ENCODE data around the gene DYNLT1.
"Not testable (repeated sequence)": the region's sequence is repeated elsewhere in the genome, so short reads cannot be mapped to it uniquely, and the experiment has no call there.

Gene DYNLT1

GRCh38 chr6:158644231-158645063, at the start of gene DYNLT1:
Gene DYNLT1 (minus strand): TSS chr6:158644743. CDS start chr6:158644708, 35 bp downstream.
- DNase-seq, result peak; percentile 99

DNA sequence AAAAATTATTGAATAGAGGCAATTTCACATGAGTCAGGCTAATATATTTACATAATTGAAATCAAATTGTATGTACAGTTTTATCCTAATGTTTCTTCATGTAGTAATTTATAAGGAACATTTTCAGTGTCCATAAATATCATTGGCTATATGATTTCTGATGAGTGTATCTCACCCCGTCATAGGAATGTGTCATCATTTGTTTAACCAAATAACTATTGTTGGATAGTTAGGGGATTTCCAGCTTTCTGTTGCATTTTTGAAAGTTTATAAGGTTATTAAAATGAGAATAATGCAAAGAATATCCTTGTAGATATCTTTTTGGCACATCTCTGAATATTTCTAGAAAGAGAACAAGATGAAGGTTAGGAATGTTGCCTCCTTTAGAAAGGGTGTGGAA, 44.3 kb upstream of the DYNLT1 start:
- DNase-seq, result no peak

- DNase-seq, result no peak
Observed at GRCh38 chr6:158687506-158687905, 43.0 kb upstream of the DYNLT1 start.

DNA sequence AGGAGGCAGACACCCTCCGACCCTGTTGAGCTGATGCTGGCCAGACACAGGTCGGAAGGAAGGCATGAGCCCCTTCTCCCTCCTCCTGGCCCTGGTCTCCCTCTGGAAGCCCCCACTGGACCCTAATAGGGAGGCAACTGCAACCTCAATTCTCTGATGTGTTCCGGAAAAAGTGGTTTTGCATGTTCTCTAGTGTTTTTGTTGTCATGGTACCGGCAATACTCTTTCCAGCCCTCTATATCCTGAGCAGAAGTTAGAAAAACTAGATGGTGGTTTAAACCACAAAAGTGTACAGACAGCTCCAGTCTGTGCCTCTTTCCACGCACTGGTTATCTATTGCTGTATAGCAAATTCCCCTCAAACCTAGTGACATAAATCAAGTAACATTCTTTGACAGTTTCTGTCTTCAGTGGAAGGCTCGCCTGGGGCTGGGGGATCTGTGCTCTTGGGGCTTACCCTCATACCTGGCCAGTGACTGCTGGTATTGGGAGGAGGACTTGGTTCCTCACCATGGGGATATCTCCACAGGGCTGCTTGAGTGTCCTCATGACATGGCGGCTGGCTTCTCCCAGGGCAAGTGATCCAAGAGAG, 42.3 kb upstream of the DYNLT1 start:
- no peak for DNase-seq

DNA sequence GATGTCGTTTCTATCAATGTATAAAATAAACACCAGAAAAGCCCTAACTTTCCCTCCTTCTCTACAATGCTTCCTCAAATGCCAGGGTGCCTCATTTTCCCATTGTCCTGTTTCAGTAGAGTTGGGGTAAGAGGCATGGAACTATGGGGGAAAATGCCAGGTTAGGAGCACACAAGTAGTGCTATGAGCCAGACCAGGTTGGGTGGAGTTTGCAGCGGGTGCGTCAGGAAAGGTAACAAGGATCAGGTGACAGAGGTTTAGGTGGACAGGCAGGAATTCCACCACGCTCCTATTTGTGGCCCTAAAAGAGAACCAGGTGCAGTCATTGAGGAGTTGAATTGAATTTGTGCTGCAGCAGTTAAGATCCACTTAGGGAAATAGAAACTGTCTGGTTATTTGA, 41.8 kb upstream of the DYNLT1 start:
- DNase-seq, result no peak

- DNase-seq, result no peak
Observed at GRCh38 chr6:158684745-158685324, 40.3 kb upstream of the DYNLT1 start.

DNA sequence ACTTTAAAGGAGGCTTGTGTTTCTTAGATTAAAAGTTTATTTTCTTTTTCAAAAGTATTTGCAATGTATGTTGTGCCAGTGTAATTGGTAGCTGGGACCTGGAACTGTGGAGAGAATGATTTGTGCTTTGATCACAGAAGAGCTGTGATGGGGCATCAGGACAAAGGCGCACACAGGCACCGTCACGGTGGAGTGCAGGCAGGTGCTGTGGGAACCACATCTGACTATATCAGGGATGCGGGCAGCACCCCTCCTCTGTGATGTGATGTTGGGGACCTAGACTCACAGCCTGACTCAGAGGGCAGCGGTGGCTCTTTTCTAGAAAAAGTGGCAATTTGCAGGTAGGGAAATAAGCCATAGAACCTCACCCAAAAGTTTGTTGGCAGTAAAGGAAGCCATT, 39.8 kb upstream of the DYNLT1 start:
- no peak for DNase-seq

GRCh38 chr6:158680481-158680880, 35.9 kb upstream of the DYNLT1 start:
- DNase-seq, result no peak

DNA sequence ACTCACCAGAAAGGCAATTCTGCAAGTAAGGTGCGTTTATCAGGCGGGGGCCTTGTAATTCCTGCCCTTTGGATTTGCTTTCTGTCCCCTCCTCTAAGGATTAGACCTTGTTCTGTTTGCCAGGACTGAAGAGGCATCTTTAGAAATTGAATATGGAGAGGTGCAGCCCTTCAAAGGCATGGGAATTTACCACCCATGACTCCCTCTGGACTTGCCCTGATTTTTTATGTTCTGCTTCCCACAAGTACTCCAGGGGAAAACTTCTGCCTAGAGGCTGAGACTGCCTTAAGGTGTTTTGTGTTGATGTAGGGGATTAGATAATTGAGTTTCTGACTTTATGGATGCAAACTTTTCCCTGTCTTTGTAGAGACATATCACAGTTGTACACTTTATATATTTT, 35.5 kb upstream of the DYNLT1 start:
- DNase-seq, result no peak

DNA sequence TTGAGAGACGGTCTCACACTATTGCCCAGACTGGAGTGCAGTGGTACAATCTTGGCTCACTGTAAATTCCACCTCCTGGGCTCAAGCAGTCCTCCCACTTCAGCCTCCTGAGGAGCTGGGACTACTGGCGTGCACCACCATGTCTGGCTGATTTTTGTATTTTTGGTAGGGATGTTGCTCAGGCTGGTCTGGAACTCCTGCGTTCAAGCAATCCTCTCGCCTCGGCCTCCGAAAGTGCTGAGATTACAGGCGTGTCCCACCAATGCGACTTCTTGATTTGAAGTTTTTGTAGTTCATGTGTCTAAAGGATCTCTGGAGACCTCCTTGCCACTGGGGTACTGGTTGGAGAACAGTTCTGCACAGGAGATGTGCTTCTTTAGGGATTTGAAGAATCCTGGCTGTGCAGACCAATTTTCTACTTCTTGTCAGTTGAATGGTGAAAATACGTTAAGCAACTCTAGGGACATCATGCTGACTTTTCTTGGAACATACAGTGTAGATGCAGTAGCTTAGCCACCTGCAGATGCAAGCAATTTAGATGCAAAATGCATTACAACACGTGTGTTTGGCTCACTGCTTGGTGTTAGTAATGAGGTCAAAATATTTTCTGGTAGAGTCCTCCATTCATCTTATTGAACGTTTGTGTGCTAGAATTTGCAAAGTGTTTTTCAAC, 33.5 kb upstream of the DYNLT1 start:
- peak; percentile 25 for DNase-seq

- DNase-seq, result not testable (repeated sequence)
Observed at GRCh38 chr6:158677094-158677493, 32.6 kb upstream of the DYNLT1 start.

GRCh38 chr6:158674342-158675131, 30.0 kb upstream of the DYNLT1 start:
- no peak for DNase-seq

GRCh38 chr6:158672726-158673125, 28.2 kb upstream of the DYNLT1 start:
- DNase-seq, result no peak

DNA sequence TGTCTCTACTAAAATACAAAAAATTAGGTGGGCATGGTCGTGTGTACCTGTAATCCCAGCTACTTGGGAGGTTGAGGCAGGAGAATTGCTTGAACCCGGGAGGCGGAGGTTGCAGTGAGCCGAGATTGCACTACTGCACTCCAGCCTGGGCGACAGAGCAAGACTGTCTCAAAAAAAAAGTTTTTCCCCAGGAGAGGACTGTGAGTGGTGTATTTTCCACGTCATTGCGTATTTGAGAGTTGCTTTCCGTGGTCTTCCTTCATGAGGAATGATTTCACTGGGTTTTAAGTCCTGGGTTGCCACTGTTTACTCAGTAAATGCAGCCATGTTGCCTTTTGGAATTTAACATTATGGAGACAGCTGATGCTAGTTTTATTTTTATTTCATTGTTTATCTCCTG, 27.6 kb upstream of the DYNLT1 start:
- DNase-seq, result not testable (repeated sequence)

GRCh38 chr6:158669145-158670035, 24.8 kb upstream of the DYNLT1 start:
- DNase-seq, result peak; percentile 75

DNA sequence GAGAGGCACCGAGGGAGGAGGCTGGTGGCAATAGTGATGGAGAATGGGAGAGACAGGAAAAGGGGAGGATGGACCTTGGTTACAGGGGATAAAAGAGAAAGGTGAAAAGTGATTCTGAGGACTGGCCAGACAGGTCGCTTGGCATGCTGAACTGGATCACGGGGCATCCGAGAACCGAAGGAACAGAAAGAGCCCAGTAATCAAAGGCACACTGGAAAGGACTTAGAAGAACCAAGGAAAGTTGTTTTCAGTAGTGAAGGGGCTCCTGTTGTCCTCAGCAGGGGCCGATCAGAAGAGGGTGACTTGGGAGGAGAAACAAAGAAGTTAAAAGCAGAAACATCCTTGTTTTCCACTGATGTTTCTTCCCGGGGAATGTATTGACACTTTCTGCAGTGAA, 24.2 kb upstream of the DYNLT1 start:
- DNase-seq, result peak; percentile 63

- DNase-seq, result no peak
Observed at GRCh38 chr6:158667360-158667981, 22.9 kb upstream of the DYNLT1 start.

DNA sequence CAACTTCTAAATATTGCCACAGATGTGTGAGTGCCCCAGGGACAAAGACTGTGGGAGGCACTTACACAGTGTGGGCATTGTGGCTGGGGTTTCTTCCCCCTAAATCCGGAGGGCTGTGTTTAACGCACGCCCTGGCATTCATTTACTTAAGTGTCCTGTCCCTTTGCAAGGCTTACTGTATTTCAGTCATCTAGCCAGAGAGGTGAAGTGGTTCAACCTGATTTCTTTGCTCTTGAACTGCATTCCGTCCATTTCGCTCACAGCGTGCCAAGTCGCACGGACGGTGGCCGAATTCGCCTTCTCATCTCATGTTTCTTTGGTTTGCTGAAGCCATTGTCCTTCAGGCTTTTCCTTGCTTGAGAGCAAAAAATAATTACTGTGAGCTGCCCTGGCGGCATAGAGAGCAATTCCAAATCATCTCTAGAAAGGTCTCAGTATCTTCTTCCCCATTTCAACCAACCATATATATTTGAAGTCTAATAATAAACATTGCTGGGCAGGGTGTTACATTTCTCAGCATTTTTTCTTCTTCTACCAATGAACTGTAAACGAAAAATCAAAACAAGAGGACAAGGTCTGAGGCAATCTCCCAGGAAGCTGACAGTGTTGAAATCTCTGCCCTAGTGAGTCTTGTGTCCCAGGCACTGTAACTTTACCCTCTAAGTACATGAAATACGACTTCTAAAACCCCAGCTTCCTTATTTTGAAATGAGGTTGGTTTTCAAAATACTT, 22.3 kb upstream of the DYNLT1 start:
- peak; percentile 45 for DNase-seq

DNA sequence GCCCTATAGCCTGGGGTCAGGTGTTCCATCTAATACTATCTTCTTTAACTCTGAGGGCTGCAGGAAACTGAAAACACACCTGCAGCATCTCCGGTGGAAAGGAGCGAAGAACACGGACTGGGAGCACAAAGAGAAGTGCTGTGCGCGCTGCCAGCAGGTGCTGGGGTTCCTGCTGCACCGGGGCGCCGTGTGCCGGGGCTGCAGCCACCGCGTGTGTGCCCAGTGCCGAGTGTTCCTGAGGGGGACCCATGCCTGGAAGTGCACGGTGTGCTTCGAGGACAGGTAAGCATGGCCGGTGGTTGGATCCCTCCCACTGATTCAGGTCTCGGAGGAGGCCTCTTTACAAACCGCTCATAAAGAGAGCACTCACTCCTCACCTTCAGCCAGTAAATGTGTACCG, 20.8 kb upstream of the DYNLT1 start:
- no peak for DNase-seq

GRCh38 chr6:158663625-158664165, 19.2 kb upstream of the DYNLT1 start:
- peak; percentile 95 for DNase-seq
